22Rv1 (cell line): ENCODE data around the gene AREL1.

ENCODE experiments used
- H3K27ac ChIP-seq: fragments of 450-650 bp; 2 replicates; pipeline ENCODE4 v1.5.1; 2017
- CTCF ChIP-seq: fragments of 450-650 bp; IDR thresholded peaks from 2 replicates; pipeline ENCODE4 v1.5.1; 2017; ENCODE audit warnings: mild to moderate bottlenecking
- ZFX ChIP-seq: fragments of 450-650 bp; IDR thresholded peaks from 2 replicates; pipeline ENCODE4 v1.6.1; 2017; ENCODE audit warnings: antibody characterized with exemption, borderline replicate concordance

Gene AREL1

GRCh38 chr14:74684434-74684833, 28.4 kb downstream of the AREL1 start:
- TF ChIP-seq ZFX = no peak
- no peak overlapping the region for H3K27ac ChIP-seq

- no peak overlapping the region for H3K27ac ChIP-seq
- TF ChIP-seq CTCF (no peak), ZFX (no peak)
These were observed 29.5 kb downstream of the AREL1 start for GRCh38 chr14:74683406-74683805.

- no peak for TF ChIP-seq CTCF
- TF ChIP-seq ZFX = no peak
- no peak overlapping the region for H3K27ac ChIP-seq
These were observed 30.5 kb downstream of the AREL1 start for GRCh38 chr14:74682169-74682952.

GRCh38 chr14:74675219-74675618, 37.7 kb downstream of the AREL1 start:
- H3K27ac ChIP-seq = no peak overlapping the region

GRCh38 chr14:74673768-74674167, 39.1 kb downstream of the AREL1 start:
- H3K27ac ChIP-seq = no peak overlapping the region
- TF ChIP-seq CTCF (no peak), ZFX (no peak)

More at GRCh38 chr14:74675219-74675618, 37.7 kb downstream of the AREL1 start:
- TF ChIP-seq CTCF (no peak), ZFX (no peak)

- no peak overlapping the region for H3K27ac ChIP-seq
- no peak for TF ChIP-seq ZFX
- TF ChIP-seq CTCF = no peak
These were observed 41.1 kb downstream of the AREL1 start for GRCh38 chr14:74671789-74672188.

GRCh38 chr14:74670726-74671411, 42.0 kb downstream of the AREL1 start:
- TF ChIP-seq ZFX (no peak), CTCF (no peak)
- H3K27ac ChIP-seq = no peak overlapping the region
